Measurements from ENCODE around the gene ANXA3.
"Not testable (repeated sequence)": the region's sequence is repeated elsewhere in the genome, so short reads cannot be mapped to it uniquely, and the experiment has no call there.

Gene ANXA3

GRCh38 chr4:78571804-78572203 lies 20.2 kb downstream of the ANXA3 start:
- no peak for DNase-seq (ENCODE audit: low spot score)

GRCh38 chr4:78578674-78579425 lies 27.3 kb downstream of the ANXA3 start:
- no peak for DNase-seq (ENCODE audit: low spot score)

- DNase-seq (ENCODE audit: low spot score): no peak
Observed at GRCh38 chr4:78581618-78582017, 30.0 kb downstream of the ANXA3 start.

GRCh38 chr4:78584863-78585547 lies 33.4 kb downstream of the ANXA3 start:
- no peak for DNase-seq (ENCODE audit: low spot score)

- no peak for DNase-seq (ENCODE audit: low spot score)
Observed at GRCh38 chr4:78585633-78586032, 34.1 kb downstream of the ANXA3 start.

- no peak for DNase-seq (ENCODE audit: low spot score)
Observed at GRCh38 chr4:78588894-78589545, 37.5 kb downstream of the ANXA3 start.

- no peak for DNase-seq (ENCODE audit: low spot score)
Observed at GRCh38 chr4:78591404-78591803, 39.8 kb downstream of the ANXA3 start.

GRCh38 chr4:78592088-78592783 lies 40.7 kb downstream of the ANXA3 start:
- DNase-seq (ENCODE audit: low spot score): no peak

GRCh38 chr4:78596111-78596742 lies 44.7 kb downstream of the ANXA3 start:
- no peak for DNase-seq (ENCODE audit: low spot score)

- not testable (repeated sequence) for DNase-seq (ENCODE audit: low spot score)
Observed at GRCh38 chr4:78598431-78598830, 46.9 kb downstream of the ANXA3 start.

GRCh38 chr4:78599147-78599546 lies 47.6 kb downstream of the ANXA3 start:
- no peak for DNase-seq (ENCODE audit: low spot score)

- no peak for DNase-seq (ENCODE audit: low spot score)
Observed at GRCh38 chr4:78599931-78600375, 48.4 kb downstream of the ANXA3 start.

GRCh38 chr4:78601013-78601412 lies 49.4 kb downstream of the ANXA3 start:
- no peak for DNase-seq (ENCODE audit: low spot score)

GRCh38 chr4:78602334-78602733 lies 50.8 kb downstream of the ANXA3 start:
- no peak for DNase-seq (ENCODE audit: low spot score)

- DNase-seq (ENCODE audit: low spot score): no peak
Observed at GRCh38 chr4:78603384-78603783, 51.8 kb downstream of the ANXA3 start.

GRCh38 chr4:78604988-78605387 lies 53.4 kb downstream of the ANXA3 start:
- no peak for DNase-seq (ENCODE audit: low spot score)

GRCh38 chr4:78606035-78606434 lies 54.5 kb downstream of the ANXA3 start:
- DNase-seq (ENCODE audit: low spot score): no peak

- DNase-seq (ENCODE audit: low spot score): no peak
Observed at GRCh38 chr4:78606530-78607095, 55.0 kb downstream of the ANXA3 start.

GRCh38 chr4:78608684-78609083 lies 57.1 kb downstream of the ANXA3 start:
- no peak for DNase-seq (ENCODE audit: low spot score)

- no peak for DNase-seq (ENCODE audit: low spot score)
Observed at GRCh38 chr4:78609580-78609979, 58.0 kb downstream of the ANXA3 start.

GRCh38 chr4:78610546-78611214 lies 59.1 kb downstream of the ANXA3 start:
- no peak for DNase-seq (ENCODE audit: low spot score)
